Neural crest cell (in vitro differentiated cells): ENCODE measurements around the gene SESN3. TPM values are rescaled to one million over a fixed set of nuclear protein-coding genes. Genes with fewer than 3 reads are reported as not detected.

Experiments
- DNase-seq: peaks from one replicate; pipeline ENCODE4 v3.0.0; 2021; ENCODE audit warnings: low read depth, mixed read lengths, low spot score
- H3K27ac Mint-ChIP-seq: one replicate; pipeline ENCODE4 v1.8.0; 2021; ENCODE audit warnings: mild to moderate bottlenecking, mixed read lengths; ENCODE audit not compliant: unreplicated experiment
- H3K27me3 Mint-ChIP-seq: 2 replicates; pipeline ENCODE4 v1.8.0; 2021; ENCODE audit warnings: low read depth, mild to moderate bottlenecking, mixed read lengths
- H3K36me3 Mint-ChIP-seq: 2 replicates; pipeline ENCODE4 v1.8.0; 2021; ENCODE audit warnings: low read depth, mild to moderate bottlenecking, mixed read lengths
- H3K4me1 Mint-ChIP-seq: 2 replicates; pipeline ENCODE4 v1.8.0; 2021; ENCODE audit warnings: mixed read lengths
- H3K4me3 Mint-ChIP-seq: one replicate; pipeline ENCODE4 v1.8.0; 2021; ENCODE audit warnings: mild to moderate bottlenecking, mixed read lengths
- H3K9me3 Mint-ChIP-seq: 2 replicates; pipeline ENCODE4 v1.8.0; 2021; ENCODE audit warnings: mixed read lengths
- total RNA-seq: library from RNA; stranded (reverse); gene quantifications from 2 replicates; pipeline ENCODE4 v1.2.1, GENCODE V29; 2021
- TF ChIP-seq, protein P1 (sequence below): fragments of 200-600 bp; sonication (generic); conservative IDR thresholded peaks from 2 replicates; pipeline ENCODE4 v1.5.0; 2021; ENCODE audit warnings: antibody characterized with exemption, mild to moderate bottlenecking

SESN3 gene
- total RNA-seq, 1 donor from 2014 or later, result 77.8 TPM

GRCh38 chr11:95269036-95269819 is 38.2 kb upstream of the SESN3 start:
- no peak overlapping the region for H3K27ac Mint-ChIP-seq
- no peaks in the 10 kb centered on the region for H3K9me3 Mint-ChIP-seq
- TF ChIP-seq, protein P1, sequence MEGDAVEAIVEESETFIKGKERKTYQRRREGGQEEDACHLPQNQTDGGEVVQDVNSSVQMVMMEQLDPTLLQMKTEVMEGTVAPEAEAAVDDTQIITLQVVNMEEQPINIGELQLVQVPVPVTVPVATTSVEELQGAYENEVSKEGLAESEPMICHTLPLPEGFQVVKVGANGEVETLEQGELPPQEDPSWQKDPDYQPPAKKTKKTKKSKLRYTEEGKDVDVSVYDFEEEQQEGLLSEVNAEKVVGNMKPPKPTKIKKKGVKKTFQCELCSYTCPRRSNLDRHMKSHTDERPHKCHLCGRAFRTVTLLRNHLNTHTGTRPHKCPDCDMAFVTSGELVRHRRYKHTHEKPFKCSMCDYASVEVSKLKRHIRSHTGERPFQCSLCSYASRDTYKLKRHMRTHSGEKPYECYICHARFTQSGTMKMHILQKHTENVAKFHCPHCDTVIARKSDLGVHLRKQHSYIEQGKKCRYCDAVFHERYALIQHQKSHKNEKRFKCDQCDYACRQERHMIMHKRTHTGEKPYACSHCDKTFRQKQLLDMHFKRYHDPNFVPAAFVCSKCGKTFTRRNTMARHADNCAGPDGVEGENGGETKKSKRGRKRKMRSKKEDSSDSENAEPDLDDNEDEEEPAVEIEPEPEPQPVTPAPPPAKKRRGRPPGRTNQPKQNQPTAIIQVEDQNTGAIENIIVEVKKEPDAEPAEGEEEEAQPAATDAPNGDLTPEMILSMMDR, result no peak
- H3K4me3 Mint-ChIP-seq, result no peak overlapping the region
- no peaks in the 10 kb centered on the region for H3K36me3 Mint-ChIP-seq
- H3K27me3 Mint-ChIP-seq, result no peaks in the 10 kb centered on the region
- peaks cover 4% of the 10 kb centered on the region for H3K4me1 Mint-ChIP-seq
- no peak for DNase-seq

DNA sequence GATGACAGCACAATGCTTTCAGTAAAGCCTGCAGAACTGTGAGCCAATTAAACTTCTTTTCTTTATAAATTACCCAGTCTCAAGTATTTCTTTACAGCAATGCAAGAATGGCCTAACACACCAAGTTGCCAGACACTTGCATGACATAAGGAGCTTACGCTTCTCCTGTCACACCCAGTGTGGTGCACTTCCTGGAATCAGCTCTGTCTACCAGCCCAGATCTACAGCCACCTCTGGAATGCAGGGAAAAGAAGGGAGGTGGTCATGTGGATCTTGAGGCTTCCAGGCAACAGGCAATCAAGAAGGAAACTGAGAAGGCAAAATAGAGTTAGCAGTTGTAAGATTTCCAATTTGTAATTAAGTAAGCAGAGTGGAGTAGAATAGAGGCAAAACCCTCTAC is 37.4 kb upstream of the SESN3 start:
- no peak overlapping the region for H3K27ac Mint-ChIP-seq
- H3K9me3 Mint-ChIP-seq, result no peaks in the 10 kb centered on the region
- no peak for DNase-seq
- H3K36me3 Mint-ChIP-seq, result no peaks in the 10 kb centered on the region
- no peaks in the 10 kb centered on the region for H3K27me3 Mint-ChIP-seq
- no peak overlapping the region for H3K4me3 Mint-ChIP-seq
- H3K4me1 Mint-ChIP-seq, result peaks cover 4% of the 10 kb centered on the region
- TF ChIP-seq, protein P1, result no peak

DNA sequence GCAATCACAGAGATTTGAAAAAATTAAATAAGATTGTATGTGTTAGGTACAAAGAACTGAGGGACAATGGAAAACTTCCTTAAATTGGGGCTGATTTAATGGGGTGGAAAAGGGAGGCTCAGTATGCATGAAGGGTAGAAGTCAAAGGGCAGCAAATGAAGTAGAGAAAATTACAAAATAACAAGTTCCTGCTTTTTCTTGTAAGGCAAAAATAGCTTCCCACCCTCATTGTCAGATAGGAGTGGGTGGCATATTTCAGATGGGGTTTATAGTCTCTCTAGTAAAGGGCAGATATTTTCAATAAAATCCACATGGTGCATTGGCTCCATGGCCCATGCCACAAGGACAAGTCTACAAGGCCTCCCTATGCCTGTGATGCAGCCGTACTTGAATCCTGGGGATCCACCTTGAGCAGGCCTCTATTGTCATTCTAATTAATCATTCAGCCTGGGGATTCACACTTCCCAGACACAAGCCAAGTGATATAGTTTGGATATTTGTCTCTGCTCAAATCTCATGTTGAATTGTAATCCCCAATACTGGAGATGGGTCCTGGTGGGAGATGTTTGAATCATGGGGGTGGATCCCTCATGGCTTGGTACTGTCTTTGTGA is 36.7 kb upstream of the SESN3 start:
- no peaks in the 10 kb centered on the region for H3K27me3 Mint-ChIP-seq
- no peaks in the 10 kb centered on the region for H3K9me3 Mint-ChIP-seq
- no peak for DNase-seq
- no peaks in the 10 kb centered on the region for H3K36me3 Mint-ChIP-seq
- peaks cover 4% of the 10 kb centered on the region for H3K4me1 Mint-ChIP-seq
- TF ChIP-seq, protein P1, result no peak
- H3K4me3 Mint-ChIP-seq, result no peak overlapping the region
- H3K27ac Mint-ChIP-seq, result no peak overlapping the region

GRCh38 chr11:95266751-95267374 is 35.9 kb upstream of the SESN3 start:
- Mint-ChIP-seq H3K4me3 (no peak overlapping the region), H3K36me3 (no peaks in the 10 kb centered on the region), H3K9me3 (no peaks in the 10 kb centered on the region), H3K27ac (no peak overlapping the region), H3K27me3 (no peaks in the 10 kb centered on the region), H3K4me1 (peaks cover 4% of the 10 kb centered on the region)
- TF ChIP-seq, protein P1, result no peak
- no peak for DNase-seq

DNA sequence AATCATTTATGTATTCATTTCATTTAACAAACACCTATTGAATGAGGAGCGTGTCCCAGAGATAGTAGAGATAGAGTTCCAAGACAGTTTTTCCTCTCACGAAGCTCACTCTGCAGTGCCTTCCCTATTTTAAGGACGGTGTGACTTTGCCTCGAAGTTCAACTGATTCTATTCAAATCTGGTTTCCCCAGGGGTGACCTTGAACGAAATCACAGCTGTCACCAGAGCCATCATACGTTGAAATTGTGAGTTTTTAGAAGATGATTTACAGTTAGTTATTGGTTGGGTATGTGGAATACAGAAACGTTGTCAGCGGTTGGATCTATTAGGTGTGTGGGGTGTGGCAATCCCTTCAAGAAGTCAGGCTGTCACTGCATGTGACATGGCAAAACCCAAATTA is 33.9 kb upstream of the SESN3 start:
- H3K27ac Mint-ChIP-seq, result no peak overlapping the region
- H3K4me3 Mint-ChIP-seq, result no peak overlapping the region
- TF ChIP-seq, protein P1, result no peak
- no peaks in the 10 kb centered on the region for H3K27me3 Mint-ChIP-seq
- H3K4me1 Mint-ChIP-seq, result peaks cover 4% of the 10 kb centered on the region
- H3K36me3 Mint-ChIP-seq, result no peaks in the 10 kb centered on the region
- no peak for DNase-seq
- no peaks in the 10 kb centered on the region for H3K9me3 Mint-ChIP-seq
